H9 (cell line): ENCODE results near the gene POLR2A. TPM values are rescaled to one million over a fixed set of nuclear protein-coding genes. Genes with fewer than 3 reads are reported as not detected.

Experiments used
- DNase-seq: peaks from one replicate; pipeline ENCODE4 v3.0.0-alpha.2; 2017
- H2AFZ ChIP-seq: one replicate; pipeline ENCODE4 v1.6.1; 2013; ENCODE audit warnings: mild to moderate bottlenecking, low read length, control low read depth, moderate library complexity
- H2AK5ac ChIP-seq: 2 replicates; pipeline ENCODE4 v1.6.1; 2013; ENCODE audit warnings: low read length, control low read depth, mixed read lengths; ENCODE audit not compliant: insufficient read length
- H2BK120ac ChIP-seq: one replicate; pipeline ENCODE4 v1.6.1; 2013; ENCODE audit warnings: low read depth, mild to moderate bottlenecking, low read length, control low read depth, inconsistent platforms; ENCODE audit not compliant: poor library complexity, severe bottlenecking
- H2BK12ac ChIP-seq: 2 replicates; pipeline ENCODE4 v1.6.1; 2013; ENCODE audit warnings: low read length, control low read depth, mixed read lengths, low read depth; ENCODE audit not compliant: insufficient read length
- H2BK15ac ChIP-seq: 2 replicates; pipeline ENCODE4 v1.6.1; 2013; ENCODE audit warnings: low read depth, low read length, control low read depth
- H2BK20ac ChIP-seq: one replicate; pipeline ENCODE4 v1.6.1; 2013; ENCODE audit warnings: low read depth, mild to moderate bottlenecking, low read length, control low read depth, inconsistent platforms; ENCODE audit not compliant: poor library complexity, severe bottlenecking
- H2BK5ac ChIP-seq: 2 replicates; pipeline ENCODE4 v1.6.1; 2013; ENCODE audit warnings: low read length, control low read depth, mixed read lengths; ENCODE audit not compliant: insufficient read length
- H3K14ac ChIP-seq: 2 replicates; pipeline ENCODE4 v1.6.1; 2013; ENCODE audit warnings: low read length, control low read depth; ENCODE audit not compliant: insufficient read depth
- H3K18ac ChIP-seq: 2 replicates; pipeline ENCODE4 v1.6.1; 2013; ENCODE audit warnings: low read depth, mild to moderate bottlenecking, mixed read lengths, low read length, control low read depth; ENCODE audit not compliant: insufficient read length
- H3K23ac ChIP-seq: 2 replicates; pipeline ENCODE4 v1.6.1; 2013; ENCODE audit warnings: low read length, control low read depth, mixed read lengths, low read depth; ENCODE audit not compliant: insufficient read length
- H3K23me2 ChIP-seq: 2 replicates; pipeline ENCODE4 v1.6.1; 2013; ENCODE audit warnings: low read depth, mild to moderate bottlenecking, mixed read lengths, low read length, control low read depth; ENCODE audit not compliant: insufficient read length, poor library complexity, severe bottlenecking
- H3K27ac ChIP-seq: 2 replicates; pipeline ENCODE4 v1.5.1; 2013; ENCODE audit warnings: low read length, control low read depth, mixed read lengths, low read depth; ENCODE audit not compliant: insufficient read length
- H3K27me3 ChIP-seq: 2 replicates; pipeline ENCODE4 v1.6.1; 2013; ENCODE audit warnings: low read length, control low read depth, inconsistent platforms; ENCODE audit not compliant: insufficient read depth
- H3K4ac ChIP-seq: 2 replicates; pipeline ENCODE4 v1.6.1; 2013; ENCODE audit warnings: low read depth, mild to moderate bottlenecking, control low read depth, inconsistent platforms, low read length, moderate library complexity
- H3K4me1 ChIP-seq: 2 replicates; pipeline ENCODE4 v1.6.1; 2013; ENCODE audit warnings: low read length, control low read depth, inconsistent platforms; ENCODE audit not compliant: insufficient read depth
- H3K4me2 ChIP-seq: 2 replicates; pipeline ENCODE4 v1.6.1; 2013; ENCODE audit warnings: low read length, control low read depth, mixed read lengths; ENCODE audit not compliant: insufficient read length, insufficient read depth
- H3K56ac ChIP-seq: 2 replicates; pipeline ENCODE4 v1.6.1; 2013; ENCODE audit warnings: low read depth, mild to moderate bottlenecking, mixed read lengths, low read length, control low read depth; ENCODE audit not compliant: insufficient read length
- H3K79me1 ChIP-seq: 2 replicates; pipeline ENCODE4 v1.6.1; 2013; ENCODE audit warnings: low read depth, mild to moderate bottlenecking, moderate library complexity, low read length, control low read depth, inconsistent platforms; ENCODE audit not compliant: insufficient read depth, poor library complexity, severe bottlenecking
- H3K79me2 ChIP-seq: 2 replicates; pipeline ENCODE4 v1.6.1; 2013; ENCODE audit warnings: low read length, control low read depth, inconsistent platforms; ENCODE audit not compliant: insufficient read depth
- H3K9ac ChIP-seq: 2 replicates; pipeline ENCODE4 v1.6.1; 2013; ENCODE audit warnings: low read length, control low read depth, mixed read lengths; ENCODE audit not compliant: insufficient read length; ENCODE audit errors: extremely low read depth
- H3K9me3 ChIP-seq: one replicate; pipeline ENCODE4 v1.6.1; 2013; ENCODE audit warnings: low read depth, low read length, inconsistent platforms; ENCODE audit not compliant: control insufficient read depth
- H3T11ph ChIP-seq: one replicate; pipeline ENCODE4 v1.6.1; 2013; ENCODE audit warnings: mild to moderate bottlenecking, low read length, control low read depth, inconsistent platforms
- H4K20me1 ChIP-seq: one replicate; pipeline ENCODE4 v1.6.1; 2013; ENCODE audit not compliant: control insufficient read depth, insufficient read length, insufficient read depth
- H4K5ac ChIP-seq: 2 replicates; pipeline ENCODE4 v1.6.1; 2013; ENCODE audit warnings: low read depth, mild to moderate bottlenecking, mixed read lengths, low read length, control low read depth; ENCODE audit not compliant: insufficient read length
- H4K8ac ChIP-seq: replicated peaks from 2 replicates; pipeline ENCODE4 v1.6.1; 2013; ENCODE audit warnings: low read length, control low read depth, mixed read lengths, low read depth; ENCODE audit not compliant: insufficient read length
- H4K91ac ChIP-seq: 2 replicates; pipeline ENCODE4 v1.6.1; 2013; ENCODE audit warnings: low read depth, mild to moderate bottlenecking, moderate library complexity, mixed read lengths, low read length, control low read depth; ENCODE audit not compliant: insufficient read length
- H3K27ac Mint-ChIP-seq, 3 experiments: 2 replicates in 2 of 3; 3 replicates in 1 of 3; pipeline ENCODE4 v1.8.0; 2020 to 2021; ENCODE audit warnings: mixed read lengths in 3 of 3, mild to moderate bottlenecking in 1 of 3, moderate library complexity in 1 of 3
- H3K27me3 Mint-ChIP-seq: 2 replicates; pipeline ENCODE4 v1.8.0; 2021; ENCODE audit warnings: low read depth, mild to moderate bottlenecking, moderate library complexity, mixed read lengths
- H3K36me3 Mint-ChIP-seq, 3 experiments: 2 replicates in 2 of 3; 3 replicates in 1 of 3; pipeline ENCODE4 v1.8.0; 2020 to 2021; ENCODE audit warnings: low read depth in 3 of 3, mixed read lengths in 3 of 3; ENCODE audit not compliant: insufficient read depth in 1 of 3
- H3K4me1 Mint-ChIP-seq, 2 experiments: 2 replicates each; pipeline ENCODE4 v1.8.0; 2020; ENCODE audit warnings: mixed read lengths in 2 of 2
- H3K4me3 Mint-ChIP-seq, 2 experiments: 2 replicates in 1 of 2; 3 replicates in 1 of 2; pipeline ENCODE4 v1.8.0; 2020 to 2021; ENCODE audit warnings: mild to moderate bottlenecking in 2 of 2, mixed read lengths in 2 of 2, moderate library complexity in 1 of 2
- H3K9me3 Mint-ChIP-seq, 2 experiments: 2 replicates in 1 of 2; 3 replicates in 1 of 2; pipeline ENCODE4 v1.8.0; 2020; ENCODE audit warnings: mild to moderate bottlenecking in 2 of 2, mixed read lengths in 2 of 2, moderate library complexity in 1 of 2
- WGBS: extraction: QIAGEN DNeasy Blood & Tissue Kit; methylation state at CpG from one replicate; pipeline ENCODE4 v1.1.7; 2013; ENCODE audit warnings: missing lambda C conversion rate, low lambda C conversion rate, mixed read lengths; ENCODE audit not compliant: insufficient read length; ENCODE audit errors: extremely low coverage; 5-methylcytosine and 5-hydroxymethylcytosine counted together
- total RNA-seq: library from RNA; stranded (reverse); gene quantifications from 2 replicates; pipeline ENCODE4 v1.2.1, GENCODE V29; 2021
- TF ChIP-seq, protein P1 (sequence below): fragments of 200-600 bp; sonication (generic); conservative IDR thresholded peaks from 3 replicates; pipeline ENCODE4 v1.8.0; 2021; ENCODE audit warnings: antibody characterized with exemption, mild to moderate bottlenecking

POLR2A gene
- total RNA-seq, 1 experiment from 2014 or later, result 153 TPM

DNA sequence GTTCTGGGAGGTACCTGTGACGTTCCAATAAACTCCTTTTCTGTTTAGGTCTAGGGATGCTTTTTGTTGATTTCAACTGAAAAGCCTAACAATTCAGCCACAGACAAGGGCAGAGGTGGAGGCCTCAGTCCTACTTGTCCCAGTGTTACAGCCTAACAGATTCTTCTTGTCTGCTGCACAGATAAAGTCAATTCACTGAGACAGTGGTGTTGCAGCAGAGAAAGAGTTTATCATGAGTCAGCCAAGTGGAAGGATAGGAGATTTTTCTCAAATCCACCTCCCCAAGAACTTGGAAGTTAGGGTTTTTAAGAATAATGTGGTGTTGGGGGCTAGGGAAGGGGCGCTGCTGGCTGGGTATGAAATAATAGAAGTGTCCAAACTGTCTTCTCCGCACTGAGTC is 53.9 kb downstream of the POLR2A start:
- Histone ChIP-seq H3K23ac (no peak overlapping the region), H2AFZ (no peak overlapping the region), H2BK120ac (no peak overlapping the region), H3K27me3 (no peaks in the 10 kb centered on the region), H2BK20ac (no peak overlapping the region), H3K27ac (no peak overlapping the region), H4K20me1 (no peaks in the 10 kb centered on the region), H2BK15ac (no peak overlapping the region), H3K9ac (no peak overlapping the region), H4K8ac (no peak overlapping the region), H2BK12ac (no peak overlapping the region), H3K14ac (no peak overlapping the region), H3K18ac (no peak overlapping the region), H3K4ac (no peak overlapping the region), H3K23me2 (no peaks in the 10 kb centered on the region), H4K5ac (no peak overlapping the region), H2AK5ac (no peak overlapping the region), H4K91ac (no peak overlapping the region), H3K4me2 (no peak overlapping the region), H3K56ac (no peak overlapping the region), H3K79me2 (no peaks in the 10 kb centered on the region), H2BK5ac (no peak overlapping the region), H3K79me1 (no peaks in the 10 kb centered on the region), H3K9me3 (no peaks in the 10 kb centered on the region), H3T11ph (no peak overlapping the region), H3K4me1 (no peaks in the 10 kb centered on the region)
- no CpG with 5 or more reads among the region's 3 CpGs for WGBS
- H3K36me3 Mint-ChIP-seq, result no peaks in the 10 kb centered on the region; a peak in 1 of 7 replicates
- H3K9me3 Mint-ChIP-seq, result peaks cover 0 to 6% of the 10 kb centered on the region in 2 experiments; a peak in 4 of 5 replicates
- H3K27ac Mint-ChIP-seq, result no peak overlapping the region
- H3K4me1 Mint-ChIP-seq, result peaks cover 0 to 5% of the 10 kb centered on the region in 2 experiments; a peak in 2 of 4 replicates
- no peak for DNase-seq
- H3K4me3 Mint-ChIP-seq, result no peak overlapping the region
- H3K27me3 Mint-ChIP-seq, result peaks cover 18% of the 10 kb centered on the region
- TF ChIP-seq, protein P1, sequence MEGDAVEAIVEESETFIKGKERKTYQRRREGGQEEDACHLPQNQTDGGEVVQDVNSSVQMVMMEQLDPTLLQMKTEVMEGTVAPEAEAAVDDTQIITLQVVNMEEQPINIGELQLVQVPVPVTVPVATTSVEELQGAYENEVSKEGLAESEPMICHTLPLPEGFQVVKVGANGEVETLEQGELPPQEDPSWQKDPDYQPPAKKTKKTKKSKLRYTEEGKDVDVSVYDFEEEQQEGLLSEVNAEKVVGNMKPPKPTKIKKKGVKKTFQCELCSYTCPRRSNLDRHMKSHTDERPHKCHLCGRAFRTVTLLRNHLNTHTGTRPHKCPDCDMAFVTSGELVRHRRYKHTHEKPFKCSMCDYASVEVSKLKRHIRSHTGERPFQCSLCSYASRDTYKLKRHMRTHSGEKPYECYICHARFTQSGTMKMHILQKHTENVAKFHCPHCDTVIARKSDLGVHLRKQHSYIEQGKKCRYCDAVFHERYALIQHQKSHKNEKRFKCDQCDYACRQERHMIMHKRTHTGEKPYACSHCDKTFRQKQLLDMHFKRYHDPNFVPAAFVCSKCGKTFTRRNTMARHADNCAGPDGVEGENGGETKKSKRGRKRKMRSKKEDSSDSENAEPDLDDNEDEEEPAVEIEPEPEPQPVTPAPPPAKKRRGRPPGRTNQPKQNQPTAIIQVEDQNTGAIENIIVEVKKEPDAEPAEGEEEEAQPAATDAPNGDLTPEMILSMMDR, result no peak
